Measurements from ENCODE around the gene MIEN1. TPM values are rescaled to one million over a fixed set of nuclear protein-coding genes. Genes with fewer than 3 reads are reported as not detected.
A peak's percentile ranks its signal among the peaks of the same experiment; 100 is the strongest.

The MIEN1 gene
- total and polyA plus RNA-seq, 2 of the 13 experiments (the other 11 are each of a cell fraction or from before 2014, with no cell fraction given) = 40.6 to 56.6 TPM

DNA sequence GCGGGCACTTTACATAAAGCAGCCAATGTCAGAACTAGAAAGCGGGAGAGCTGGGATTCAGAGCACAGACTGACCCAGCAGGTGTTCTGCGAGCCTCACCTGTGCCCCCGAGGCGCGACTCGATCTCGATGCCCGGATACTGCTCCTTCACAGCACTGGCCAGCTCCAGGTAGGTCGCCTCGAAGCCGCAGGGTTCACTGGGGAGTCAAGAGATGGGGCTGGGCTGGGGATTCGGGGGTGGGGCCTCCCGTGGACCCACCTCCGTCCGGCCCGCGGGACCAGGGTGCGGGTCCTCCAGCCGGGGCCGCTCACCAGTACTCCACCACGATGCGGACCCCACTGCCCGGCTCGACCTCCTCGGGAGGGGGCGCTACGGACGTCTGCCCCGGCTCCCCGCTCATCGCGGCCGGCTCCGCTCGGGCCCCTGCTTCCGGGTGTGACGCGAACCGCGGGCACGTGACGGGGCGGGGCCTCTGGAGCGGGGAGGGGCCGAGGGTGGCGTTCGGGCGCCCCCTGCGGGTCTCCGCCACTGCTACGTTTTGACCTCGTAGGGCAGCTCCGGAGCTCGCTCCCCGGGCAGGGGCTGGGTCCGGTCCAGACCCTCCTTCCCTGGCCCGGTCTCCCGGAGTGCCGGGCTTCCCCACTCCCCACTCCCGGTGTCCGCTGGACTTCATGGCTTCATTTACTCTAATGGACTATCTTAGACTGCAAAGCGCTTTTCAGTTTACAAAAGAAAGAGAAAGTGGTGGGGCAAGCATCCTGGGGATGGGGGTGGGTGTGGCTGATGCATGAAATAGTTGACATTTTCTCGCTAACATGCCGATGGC is at the start of gene MIEN1 (continued):
- TF ChIP-seq, protein P1, sequence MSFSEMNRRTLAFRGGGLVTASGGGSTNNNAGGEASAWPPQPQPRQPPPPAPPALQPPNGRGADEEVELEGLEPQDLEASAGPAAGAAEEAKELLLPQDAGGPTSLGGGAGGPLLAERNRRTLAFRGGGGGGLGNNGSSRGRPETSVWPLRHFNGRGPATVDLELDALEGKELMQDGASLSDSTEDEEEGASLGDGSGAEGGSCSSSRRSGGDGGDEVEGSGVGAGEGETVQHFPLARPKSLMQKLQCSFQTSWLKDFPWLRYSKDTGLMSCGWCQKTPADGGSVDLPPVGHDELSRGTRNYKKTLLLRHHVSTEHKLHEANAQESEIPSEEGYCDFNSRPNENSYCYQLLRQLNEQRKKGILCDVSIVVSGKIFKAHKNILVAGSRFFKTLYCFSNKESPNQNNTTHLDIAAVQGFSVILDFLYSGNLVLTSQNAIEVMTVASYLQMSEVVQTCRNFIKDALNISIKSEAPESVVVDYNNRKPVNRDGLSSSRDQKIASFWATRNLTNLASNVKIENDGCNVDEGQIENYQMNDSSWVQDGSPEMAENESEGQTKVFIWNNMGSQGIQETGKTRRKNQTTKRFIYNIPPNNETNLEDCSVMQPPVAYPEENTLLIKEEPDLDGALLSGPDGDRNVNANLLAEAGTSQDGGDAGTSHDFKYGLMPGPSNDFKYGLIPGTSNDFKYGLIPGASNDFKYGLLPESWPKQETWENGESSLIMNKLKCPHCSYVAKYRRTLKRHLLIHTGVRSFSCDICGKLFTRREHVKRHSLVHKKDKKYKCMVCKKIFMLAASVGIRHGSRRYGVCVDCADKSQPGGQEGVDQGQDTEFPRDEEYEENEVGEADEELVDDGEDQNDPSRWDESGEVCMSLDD (CRISPR knock-in tag; IDR thresholded peaks at IDR 0.05; ENCODE audit: borderline replicate concordance) = peak; percentile 75
- TF ChIP-seq, protein P2, sequence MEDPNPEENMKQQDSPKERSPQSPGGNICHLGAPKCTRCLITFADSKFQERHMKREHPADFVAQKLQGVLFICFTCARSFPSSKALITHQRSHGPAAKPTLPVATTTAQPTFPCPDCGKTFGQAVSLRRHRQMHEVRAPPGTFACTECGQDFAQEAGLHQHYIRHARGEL (CRISPR knock-in tag; IDR thresholded peaks at IDR 0.05) = no peak
- TF ChIP-seq ZNF354B (CRISPR knock-in tag; IDR thresholded peaks at IDR 0.05) = peak; percentile 90; the same call in 1 of the 2 replicates
- peak; percentile 97 for TF ChIP-seq SMAD1 (CRISPR knock-in tag; IDR thresholded peaks at IDR 0.05; ENCODE audit: borderline replicate concordance, low read depth)
- no peak for TF ChIP-seq SCMH1 (CRISPR knock-in tag; IDR thresholded peaks at IDR 0.05; ENCODE audit: borderline replicate concordance)
- no peak for TF ChIP-seq ZNF383 (CRISPR knock-in tag; IDR thresholded peaks at IDR 0.05; ENCODE audit: borderline replicate concordance)
- TF ChIP-seq, protein P3, sequence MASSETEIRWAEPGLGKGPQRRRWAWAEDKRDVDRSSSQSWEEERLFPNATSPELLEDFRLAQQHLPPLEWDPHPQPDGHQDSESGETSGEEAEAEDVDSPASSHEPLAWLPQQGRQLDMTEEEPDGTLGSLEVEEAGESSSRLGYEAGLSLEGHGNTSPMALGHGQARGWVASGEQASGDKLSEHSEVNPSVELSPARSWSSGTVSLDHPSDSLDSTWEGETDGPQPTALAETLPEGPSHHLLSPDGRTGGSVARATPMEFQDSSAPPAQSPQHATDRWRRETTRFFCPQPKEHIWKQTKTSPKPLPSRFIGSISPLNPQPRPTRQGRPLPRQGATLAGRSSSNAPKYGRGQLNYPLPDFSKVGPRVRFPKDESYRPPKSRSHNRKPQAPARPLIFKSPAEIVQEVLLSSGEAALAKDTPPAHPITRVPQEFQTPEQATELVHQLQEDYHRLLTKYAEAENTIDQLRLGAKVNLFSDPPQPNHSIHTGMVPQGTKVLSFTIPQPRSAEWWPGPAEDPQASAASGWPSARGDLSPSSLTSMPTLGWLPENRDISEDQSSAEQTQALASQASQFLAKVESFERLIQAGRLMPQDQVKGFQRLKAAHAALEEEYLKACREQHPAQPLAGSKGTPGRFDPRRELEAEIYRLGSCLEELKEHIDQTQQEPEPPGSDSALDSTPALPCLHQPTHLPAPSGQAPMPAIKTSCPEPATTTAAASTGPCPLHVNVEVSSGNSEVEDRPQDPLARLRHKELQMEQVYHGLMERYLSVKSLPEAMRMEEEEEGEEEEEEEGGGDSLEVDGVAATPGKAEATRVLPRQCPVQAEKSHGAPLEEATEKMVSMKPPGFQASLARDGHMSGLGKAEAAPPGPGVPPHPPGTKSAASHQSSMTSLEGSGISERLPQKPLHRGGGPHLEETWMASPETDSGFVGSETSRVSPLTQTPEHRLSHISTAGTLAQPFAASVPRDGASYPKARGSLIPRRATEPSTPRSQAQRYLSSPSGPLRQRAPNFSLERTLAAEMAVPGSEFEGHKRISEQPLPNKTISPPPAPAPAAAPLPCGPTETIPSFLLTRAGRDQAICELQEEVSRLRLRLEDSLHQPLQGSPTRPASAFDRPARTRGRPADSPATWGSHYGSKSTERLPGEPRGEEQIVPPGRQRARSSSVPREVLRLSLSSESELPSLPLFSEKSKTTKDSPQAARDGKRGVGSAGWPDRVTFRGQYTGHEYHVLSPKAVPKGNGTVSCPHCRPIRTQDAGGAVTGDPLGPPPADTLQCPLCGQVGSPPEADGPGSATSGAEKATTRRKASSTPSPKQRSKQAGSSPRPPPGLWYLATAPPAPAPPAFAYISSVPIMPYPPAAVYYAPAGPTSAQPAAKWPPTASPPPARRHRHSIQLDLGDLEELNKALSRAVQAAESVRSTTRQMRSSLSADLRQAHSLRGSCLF (CRISPR knock-in tag; IDR thresholded peaks at IDR 0.05; ENCODE audit: borderline replicate concordance) = no peak
- TF ChIP-seq SAFB2 (CRISPR knock-in tag; IDR thresholded peaks at IDR 0.05; ENCODE audit: borderline replicate concordance, low read depth) = peak; percentile 85; the same call in 1 of the 2 replicates
- TF ChIP-seq CC2D1A (CRISPR knock-in tag; IDR thresholded peaks at IDR 0.05) = no peak
- TF ChIP-seq, protein P4, sequence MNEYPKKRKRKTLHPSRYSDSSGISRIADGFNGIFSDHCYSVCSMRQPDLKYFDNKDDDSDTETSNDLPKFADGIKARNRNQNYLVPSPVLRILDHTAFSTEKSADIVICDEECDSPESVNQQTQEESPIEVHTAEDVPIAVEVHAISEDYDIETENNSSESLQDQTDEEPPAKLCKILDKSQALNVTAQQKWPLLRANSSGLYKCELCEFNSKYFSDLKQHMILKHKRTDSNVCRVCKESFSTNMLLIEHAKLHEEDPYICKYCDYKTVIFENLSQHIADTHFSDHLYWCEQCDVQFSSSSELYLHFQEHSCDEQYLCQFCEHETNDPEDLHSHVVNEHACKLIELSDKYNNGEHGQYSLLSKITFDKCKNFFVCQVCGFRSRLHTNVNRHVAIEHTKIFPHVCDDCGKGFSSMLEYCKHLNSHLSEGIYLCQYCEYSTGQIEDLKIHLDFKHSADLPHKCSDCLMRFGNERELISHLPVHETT (CRISPR knock-in tag; conservative IDR thresholded peaks at IDR 0.05) = peak; percentile 74; the same call in 1 of the 2 replicates
- TF ChIP-seq ZSCAN12 (CRISPR knock-in tag; IDR thresholded peaks at IDR 0.05) = no peak
- TF ChIP-seq, protein P5, sequence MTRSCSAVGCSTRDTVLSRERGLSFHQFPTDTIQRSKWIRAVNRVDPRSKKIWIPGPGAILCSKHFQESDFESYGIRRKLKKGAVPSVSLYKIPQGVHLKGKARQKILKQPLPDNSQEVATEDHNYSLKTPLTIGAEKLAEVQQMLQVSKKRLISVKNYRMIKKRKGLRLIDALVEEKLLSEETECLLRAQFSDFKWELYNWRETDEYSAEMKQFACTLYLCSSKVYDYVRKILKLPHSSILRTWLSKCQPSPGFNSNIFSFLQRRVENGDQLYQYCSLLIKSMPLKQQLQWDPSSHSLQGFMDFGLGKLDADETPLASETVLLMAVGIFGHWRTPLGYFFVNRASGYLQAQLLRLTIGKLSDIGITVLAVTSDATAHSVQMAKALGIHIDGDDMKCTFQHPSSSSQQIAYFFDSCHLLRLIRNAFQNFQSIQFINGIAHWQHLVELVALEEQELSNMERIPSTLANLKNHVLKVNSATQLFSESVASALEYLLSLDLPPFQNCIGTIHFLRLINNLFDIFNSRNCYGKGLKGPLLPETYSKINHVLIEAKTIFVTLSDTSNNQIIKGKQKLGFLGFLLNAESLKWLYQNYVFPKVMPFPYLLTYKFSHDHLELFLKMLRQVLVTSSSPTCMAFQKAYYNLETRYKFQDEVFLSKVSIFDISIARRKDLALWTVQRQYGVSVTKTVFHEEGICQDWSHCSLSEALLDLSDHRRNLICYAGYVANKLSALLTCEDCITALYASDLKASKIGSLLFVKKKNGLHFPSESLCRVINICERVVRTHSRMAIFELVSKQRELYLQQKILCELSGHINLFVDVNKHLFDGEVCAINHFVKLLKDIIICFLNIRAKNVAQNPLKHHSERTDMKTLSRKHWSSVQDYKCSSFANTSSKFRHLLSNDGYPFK (CRISPR knock-in tag; IDR thresholded peaks at IDR 0.05; ENCODE audit: borderline replicate concordance) = peak; percentile 86
- no peak for TF ChIP-seq ZFYVE20 (CRISPR knock-in tag; IDR thresholded peaks at IDR 0.05; ENCODE audit: borderline replicate concordance, low read depth)
- no peak for TF ChIP-seq ZBTB20 (CRISPR knock-in tag; IDR thresholded peaks at IDR 0.05; ENCODE audit: borderline replicate concordance, low read depth)
- TF ChIP-seq RFXAP (CRISPR knock-in tag; IDR thresholded peaks at IDR 0.05; ENCODE audit: borderline replicate concordance) = peak; percentile 90

All from HepG2 (cell line).